HG02973 (cell line): ENCODE measurements around the gene MTA3.
"Not testable (repeated sequence)": the region's sequence is repeated elsewhere in the genome, so short reads cannot be mapped to it uniquely, and the experiment has no call there.

ENCODE experiments used
- ATAC-seq: cut with Tn5 transposase; IDR thresholded peaks from one replicate; pipeline ENCODE4 v1.9.1; 2021; ENCODE audit warnings: moderate library complexity; ENCODE audit not compliant: unreplicated experiment

The MTA3 gene

DNA sequence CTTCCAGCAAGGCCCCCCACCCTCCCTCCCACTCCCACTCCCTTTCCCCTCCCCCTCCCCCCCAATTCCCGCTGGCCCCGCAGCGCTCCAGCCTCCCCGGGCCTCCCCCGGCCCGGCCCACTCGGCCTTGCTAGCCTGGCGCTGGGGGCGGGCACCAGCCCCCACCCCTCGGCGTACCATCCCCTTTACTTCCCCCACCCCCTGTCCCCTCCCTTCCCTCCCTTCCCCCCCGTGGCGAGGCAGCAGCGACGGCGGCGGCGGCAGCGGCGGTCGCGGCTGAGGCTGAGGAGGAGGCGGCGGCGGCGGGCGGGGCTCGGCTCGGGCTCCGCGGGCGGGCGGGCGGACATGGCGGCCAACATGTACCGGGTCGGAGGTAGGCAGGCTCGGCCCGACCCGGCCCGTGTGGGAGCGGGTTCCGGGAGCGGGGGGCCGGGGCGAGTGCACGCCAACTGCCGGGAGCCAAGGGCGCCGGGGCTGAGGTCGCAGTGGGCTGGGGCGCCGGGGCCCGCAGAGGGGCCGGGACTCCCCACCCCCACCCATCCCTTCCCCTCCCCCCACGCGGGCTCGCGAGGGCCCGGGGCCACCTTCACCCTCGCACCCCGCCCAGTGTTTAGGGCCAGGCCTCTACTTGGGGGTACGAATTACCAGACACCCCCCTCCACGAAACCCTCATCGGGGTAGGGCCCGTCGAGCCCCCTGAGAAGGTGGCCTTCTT, at the start of gene MTA3:
Gene MTA3 (plus strand): TSS at position 232 of the 715 bp plus-strand sequence. CDS start 114 bp downstream, at position 346.
- peak; percentile 34 for ATAC-seq

DNA sequence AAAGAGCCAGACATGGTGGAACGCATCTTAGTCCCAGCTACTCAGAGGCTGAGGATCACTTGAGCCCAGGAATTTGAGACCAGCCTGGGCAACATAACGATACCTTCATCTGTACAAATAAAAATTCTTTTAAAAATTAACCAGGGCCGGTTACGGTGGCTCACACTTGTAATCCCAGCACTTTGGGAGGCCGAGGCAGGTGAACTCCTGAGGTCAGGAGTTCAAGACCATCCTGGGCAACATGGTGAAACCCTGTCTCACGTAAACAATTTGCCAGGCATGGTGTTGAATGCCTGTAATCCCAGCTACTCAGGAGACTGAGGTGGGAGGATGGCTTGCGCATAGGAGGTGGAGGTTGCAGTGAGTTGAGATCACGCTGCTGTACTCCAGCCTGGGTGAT, 48.8 kb upstream of the MTA3 start:
- no peak for ATAC-seq

- ATAC-seq = no peak
Observed at GRCh38 chr2:42522035-42522434, 46.4 kb upstream of the MTA3 start.

- ATAC-seq = no peak
Observed at GRCh38 chr2:42523341-42523740, 45.1 kb upstream of the MTA3 start.

DNA sequence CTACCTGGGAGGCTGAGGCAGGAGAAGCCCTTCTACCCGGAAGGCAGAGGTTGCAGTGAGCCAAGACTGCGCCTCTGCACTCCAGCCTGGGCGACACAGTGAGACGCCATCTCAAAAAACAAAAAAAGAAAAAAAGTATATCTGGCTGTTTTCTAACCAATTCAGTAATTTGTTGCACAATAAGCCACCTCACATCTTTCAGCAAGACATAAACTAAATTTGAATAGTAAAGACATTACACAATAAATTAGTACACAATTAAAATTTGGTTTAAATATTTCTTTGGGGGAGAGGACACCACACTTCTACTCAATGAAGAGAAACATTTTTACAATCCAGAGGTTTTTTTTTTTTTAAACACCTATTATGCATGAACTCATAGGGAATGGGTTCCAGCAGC, 36.0 kb upstream of the MTA3 start:
- no peak for ATAC-seq

DNA sequence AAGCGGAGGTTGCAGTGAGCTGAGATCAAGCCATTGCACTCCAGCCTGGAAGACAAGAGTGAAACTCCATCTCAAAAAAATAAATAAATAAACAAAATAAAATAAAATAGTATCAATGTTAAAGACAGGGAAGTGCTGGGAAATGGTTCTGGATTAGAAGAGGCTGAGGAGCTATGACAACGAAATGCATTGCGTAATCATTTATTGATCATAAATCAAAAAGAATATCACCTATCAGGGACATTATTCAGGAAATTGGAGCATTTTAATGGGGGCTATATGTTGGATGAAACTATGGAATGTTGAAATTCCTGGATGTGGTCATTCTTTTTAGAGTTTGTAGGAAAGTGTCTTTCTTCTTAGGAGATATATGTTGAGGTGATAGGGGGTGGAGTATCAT, 30.9 kb upstream of the MTA3 start:
- ATAC-seq = no peak

DNA sequence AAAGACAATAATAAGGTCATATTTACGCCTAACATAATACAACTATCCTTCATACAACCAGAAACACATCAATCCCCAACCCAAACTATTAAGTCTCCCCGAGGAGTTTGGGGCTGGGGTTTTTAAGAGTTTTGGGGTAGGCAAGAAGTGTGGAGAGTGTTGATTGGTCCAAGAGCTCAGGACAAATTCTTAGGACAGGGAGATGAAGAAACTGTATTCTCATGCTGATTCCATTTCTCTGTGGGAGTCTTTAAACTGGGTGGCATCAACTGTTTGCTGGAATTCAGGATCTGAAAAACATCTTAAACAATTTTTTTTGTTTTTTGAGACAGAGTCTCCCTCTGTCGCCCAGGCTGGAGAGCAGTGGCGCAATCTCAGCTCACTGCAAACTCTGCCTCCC, 25.6 kb upstream of the MTA3 start:
- no peak for ATAC-seq

GRCh38 chr2:42545023-42545721, 23.3 kb upstream of the MTA3 start:
- ATAC-seq = no peak

DNA sequence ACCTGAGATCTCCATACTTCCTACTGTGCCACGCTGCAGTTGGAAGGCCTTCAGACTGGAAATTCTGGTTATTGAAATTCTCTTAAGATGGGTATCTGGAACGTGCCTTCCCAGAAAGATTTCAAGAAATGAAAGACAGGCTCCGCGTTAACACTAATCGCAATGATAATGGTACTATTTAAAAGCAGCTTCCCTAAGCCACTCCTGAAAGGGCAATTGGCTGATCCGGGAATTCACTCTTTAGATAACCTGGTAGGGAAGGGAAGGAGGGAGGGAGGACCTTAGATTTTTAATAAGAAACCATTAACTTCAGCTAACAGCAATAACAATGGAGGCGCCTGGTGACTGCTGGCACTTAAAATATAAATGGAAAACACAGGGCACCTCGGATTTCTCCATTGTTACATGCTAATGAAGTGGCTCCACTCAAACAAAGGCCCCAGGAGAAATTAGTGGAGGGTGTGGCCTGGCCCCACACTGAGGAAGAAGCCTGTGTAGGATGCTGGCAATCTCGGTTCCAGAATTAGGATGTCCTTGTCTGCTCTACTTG, 22.5 kb upstream of the MTA3 start:
- no peak for ATAC-seq

- ATAC-seq = no peak
Observed at GRCh38 chr2:42547014-42547413, 21.4 kb upstream of the MTA3 start.

DNA sequence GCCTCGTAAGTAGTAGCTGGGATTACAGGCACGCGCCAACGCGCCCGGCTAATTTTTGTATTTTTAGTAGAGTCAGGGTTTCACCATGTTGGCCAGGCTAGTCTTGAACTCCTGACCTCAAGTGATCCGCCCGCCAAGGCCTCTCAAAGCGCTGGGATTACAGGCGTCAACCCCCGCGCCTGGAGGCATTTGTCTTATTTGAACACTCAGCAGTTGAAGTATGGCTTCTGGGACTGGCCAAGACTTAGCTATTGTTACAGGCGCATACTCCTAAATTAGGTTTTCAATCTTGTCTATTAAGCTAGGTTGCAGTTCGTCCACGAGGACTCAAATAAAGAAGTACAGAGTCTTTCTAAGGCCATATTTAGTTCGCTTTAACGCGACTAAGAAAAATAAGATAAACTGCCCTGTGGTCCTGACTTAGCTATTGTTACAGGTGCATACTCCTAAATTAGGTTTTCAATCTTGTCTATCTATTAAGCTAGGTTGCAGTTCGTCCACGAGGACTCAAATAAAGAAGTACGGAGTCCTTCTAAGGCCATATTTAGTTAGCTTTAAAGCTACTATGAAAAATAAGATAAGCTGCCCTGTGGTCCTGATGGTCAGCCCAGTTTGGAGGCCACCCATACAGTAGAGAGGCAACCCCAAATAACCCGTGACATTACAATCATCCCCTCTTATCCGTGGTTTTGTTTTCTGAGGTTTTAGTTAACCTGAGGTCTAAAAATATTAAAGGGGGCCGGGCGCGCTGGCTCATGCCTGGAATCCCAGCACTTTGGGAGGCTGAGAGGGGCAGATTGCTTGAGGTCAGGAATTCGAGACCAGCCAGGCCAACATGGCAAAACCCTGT, 20.8 kb upstream of the MTA3 start:
- no peak for ATAC-seq

- no peak for ATAC-seq
Observed at GRCh38 chr2:42550870-42551269, 17.6 kb upstream of the MTA3 start.

- no peak for ATAC-seq
Observed at GRCh38 chr2:42554392-42554791, 14.0 kb upstream of the MTA3 start.

- no peak for ATAC-seq
Observed at GRCh38 chr2:42556315-42556890, 12.0 kb upstream of the MTA3 start.

DNA sequence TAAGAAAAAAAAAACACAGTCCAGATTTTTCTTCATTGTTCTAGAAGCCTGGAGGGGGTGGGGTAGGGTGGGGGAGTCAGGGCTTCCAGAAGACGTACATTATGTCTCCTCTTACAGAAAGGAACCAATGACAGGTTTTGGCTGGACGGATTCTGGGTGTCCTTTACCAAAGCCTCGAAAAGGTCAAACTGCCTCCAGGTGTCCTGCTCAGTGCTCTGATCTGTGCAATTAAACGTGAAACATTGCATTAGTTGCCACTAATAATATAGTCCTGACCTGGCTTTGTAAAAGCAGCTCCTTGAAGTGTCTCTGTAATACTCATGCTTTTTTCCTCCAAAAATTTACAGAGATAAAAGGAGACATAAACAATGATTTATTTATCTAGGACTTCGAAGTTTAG, 11.1 kb upstream of the MTA3 start:
- no peak for ATAC-seq

DNA sequence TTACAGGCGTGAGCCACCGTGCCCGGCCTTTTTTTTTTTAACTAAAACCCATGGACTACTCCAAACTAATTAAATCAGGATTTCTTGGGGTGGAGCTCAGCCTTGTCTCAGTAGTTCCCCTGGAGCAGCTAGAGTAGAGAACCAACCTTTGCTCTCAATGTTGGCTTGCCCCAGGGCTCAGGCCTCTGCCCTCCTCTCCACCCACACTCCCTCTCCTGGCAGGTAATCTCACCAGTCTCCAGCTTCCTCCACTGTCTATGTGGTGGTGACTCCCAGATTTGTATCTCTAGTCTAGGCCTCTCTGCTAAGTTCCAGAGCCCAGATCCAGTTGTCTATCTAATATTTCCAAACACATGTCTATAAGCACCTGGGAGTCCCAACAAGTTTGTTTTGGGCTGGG, 9.6 kb upstream of the MTA3 start:
- no peak for ATAC-seq

DNA sequence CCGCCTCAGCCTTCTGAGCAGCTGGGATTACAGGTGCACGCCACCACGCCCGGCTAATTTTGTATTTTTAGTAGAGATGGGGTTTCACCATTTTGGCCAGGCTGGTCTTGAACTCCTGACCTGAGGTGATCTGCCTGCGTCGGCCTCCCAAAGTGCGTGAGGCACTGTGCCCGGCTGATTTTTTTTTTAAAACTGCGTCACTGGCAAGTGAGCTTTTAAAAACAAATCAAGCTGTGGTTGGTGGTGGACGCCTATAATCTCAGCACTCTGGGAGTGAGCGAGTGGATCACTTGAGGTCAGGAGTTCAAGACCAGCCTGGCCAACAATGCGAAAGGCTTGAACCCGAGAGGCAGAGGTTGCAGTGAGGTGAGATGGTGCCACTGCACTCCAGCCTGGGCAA, 8.3 kb upstream of the MTA3 start:
- ATAC-seq = not testable (repeated sequence)

GRCh38 chr2:42560899-42561298, 7.5 kb upstream of the MTA3 start:
- ATAC-seq = no peak

DNA sequence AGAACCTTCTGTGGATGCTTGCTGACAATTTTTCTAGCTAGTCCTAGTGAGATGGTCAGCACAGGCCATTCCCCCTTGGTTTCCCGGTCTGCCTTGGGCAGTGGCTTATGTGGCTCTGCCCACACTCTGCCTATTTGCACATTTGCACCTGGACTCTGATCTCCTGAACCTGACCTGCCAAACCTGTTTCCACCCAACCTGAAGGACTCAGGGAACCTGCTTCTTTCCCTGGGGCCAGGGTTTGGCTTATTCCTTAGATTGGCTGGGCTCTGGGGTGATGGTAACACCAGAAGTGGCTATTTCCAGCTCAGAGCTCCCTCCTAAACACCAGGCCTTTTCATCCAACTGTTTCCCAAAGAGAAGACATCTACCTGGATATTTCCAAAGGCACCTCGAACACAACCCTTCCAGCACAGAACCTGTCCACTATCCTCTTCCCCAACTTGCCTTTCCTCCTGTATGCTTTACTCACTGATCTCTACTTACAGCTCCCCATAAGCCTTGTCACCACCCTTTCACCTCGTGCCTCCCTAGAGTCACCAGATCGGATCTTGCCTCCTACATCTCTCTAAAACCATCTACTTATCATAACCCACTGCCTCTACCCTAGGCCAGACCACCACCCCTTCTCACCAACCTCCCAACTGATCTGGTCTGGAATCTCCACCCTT, 5.8 kb upstream of the MTA3 start:
- no peak for ATAC-seq

GRCh38 chr2:42566025-42566424, 2.4 kb upstream of the MTA3 start:
- no peak for ATAC-seq
